RWPE1 (cell line): ENCODE data around the gene TKT.
"Not testable (repeated sequence)": the region's sequence is repeated elsewhere in the genome, so short reads cannot be mapped to it uniquely, and the experiment has no call there.

Experiments used
- CTCF ChIA-PET: fragments of 350-600 bp; sonication (Branson Sonifier 250); formaldehyde crosslinking; extraction: SDS; loops from one replicate; lab custom pipeline; 2021; lab: Yijun Ruan, JAX
- POLR2A ChIA-PET: fragments of 400-600 bp; formaldehyde crosslinking; extraction: SDS; loops from one replicate; lab custom pipeline; 2020; ENCODE audit warnings: antibody characterized with exemption; ENCODE audit not compliant: low non-redundant PET; lab: Yijun Ruan, JAX
- DNase-seq: peaks from one replicate; pipeline ENCODE4 v3.0.0; 2012; ENCODE audit warnings: low spot score
- H3K27ac ChIP-seq: fragments of 450-650 bp; 2 replicates; pipeline ENCODE4 v1.5.1; 2017
- CTCF ChIP-seq: fragments of 450-650 bp; conservative IDR thresholded peaks from 2 replicates; pipeline ENCODE4 v1.5.1; 2017; ENCODE audit warnings: low read depth, mild to moderate bottlenecking

The TKT gene

DNA sequence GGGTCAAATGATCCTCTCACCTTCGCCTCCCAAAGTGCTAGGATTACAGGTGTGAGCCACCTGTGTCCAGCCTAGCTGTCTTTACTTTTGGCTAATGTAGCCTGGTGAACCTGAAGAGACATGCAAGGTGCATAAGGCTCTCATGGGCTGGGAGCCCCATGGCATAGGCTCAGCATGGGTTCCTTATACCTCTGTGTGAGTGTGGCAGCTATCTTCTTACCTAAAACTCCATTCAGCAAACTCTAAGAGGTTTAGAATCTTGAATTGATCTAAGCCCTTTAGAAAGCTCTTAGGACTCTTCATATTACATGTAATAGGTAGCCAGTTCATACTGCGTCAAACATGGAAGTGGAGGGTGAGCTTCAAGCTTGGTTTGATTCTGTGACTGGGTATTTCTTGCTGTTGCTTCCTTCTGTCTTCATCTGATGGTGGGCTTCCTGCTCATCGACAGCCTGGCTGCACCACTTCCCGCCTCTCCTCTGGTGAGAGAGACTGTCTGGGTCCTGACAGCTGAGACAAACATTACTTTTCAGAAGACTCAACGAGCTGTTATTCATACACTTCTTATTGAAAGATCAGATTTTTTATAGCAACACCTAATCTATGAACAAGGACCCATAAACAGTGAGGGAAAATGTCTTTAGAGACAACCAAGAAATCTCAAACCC, 19.2 kb upstream of the TKT start:
- ChIA-PET POLR2A (interaction anchor here (0.5 kb wide), 1 partner anchor 38 kb away, joined by 5 read pairs; no protein-coding TSS in a partner anchor), CTCF (no interaction called here)
- DNase-seq: no peak
- no peak for TF ChIP-seq CTCF
- no peak overlapping the region for H3K27ac ChIP-seq

DNA sequence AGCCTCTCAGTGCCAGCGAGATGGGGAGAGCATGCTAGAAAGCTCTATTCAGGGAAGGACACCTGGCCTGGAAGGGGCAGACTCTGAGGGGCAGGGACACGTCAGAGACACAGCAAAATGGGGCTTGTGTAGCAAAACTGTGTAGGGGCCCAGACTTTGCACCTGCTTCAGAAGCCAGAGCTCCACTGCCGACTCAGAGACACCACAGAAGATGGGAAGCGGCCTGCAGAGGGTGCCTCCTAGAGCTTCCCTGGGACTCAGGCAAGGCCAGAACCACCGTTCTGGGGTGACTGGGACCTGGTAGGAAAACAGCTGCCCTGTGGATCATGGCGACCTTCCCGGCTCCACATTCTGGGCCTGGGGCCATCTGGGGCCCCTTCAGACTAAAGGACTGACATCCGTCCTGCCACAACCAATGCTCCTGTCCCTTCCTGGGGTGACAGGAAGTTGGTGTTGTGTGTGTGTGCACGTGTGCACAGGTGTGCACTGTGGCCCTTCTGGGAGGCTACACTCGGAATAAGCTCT, 17.4 kb upstream of the TKT start:
- ChIA-PET CTCF (no interaction called here), POLR2A (no interaction called here)
- TF ChIP-seq CTCF: no peak
- DNase-seq: no peak
- H3K27ac ChIP-seq: peak overlapping the region; percentile 24; the same call in 1 of the 2 replicates

DNA sequence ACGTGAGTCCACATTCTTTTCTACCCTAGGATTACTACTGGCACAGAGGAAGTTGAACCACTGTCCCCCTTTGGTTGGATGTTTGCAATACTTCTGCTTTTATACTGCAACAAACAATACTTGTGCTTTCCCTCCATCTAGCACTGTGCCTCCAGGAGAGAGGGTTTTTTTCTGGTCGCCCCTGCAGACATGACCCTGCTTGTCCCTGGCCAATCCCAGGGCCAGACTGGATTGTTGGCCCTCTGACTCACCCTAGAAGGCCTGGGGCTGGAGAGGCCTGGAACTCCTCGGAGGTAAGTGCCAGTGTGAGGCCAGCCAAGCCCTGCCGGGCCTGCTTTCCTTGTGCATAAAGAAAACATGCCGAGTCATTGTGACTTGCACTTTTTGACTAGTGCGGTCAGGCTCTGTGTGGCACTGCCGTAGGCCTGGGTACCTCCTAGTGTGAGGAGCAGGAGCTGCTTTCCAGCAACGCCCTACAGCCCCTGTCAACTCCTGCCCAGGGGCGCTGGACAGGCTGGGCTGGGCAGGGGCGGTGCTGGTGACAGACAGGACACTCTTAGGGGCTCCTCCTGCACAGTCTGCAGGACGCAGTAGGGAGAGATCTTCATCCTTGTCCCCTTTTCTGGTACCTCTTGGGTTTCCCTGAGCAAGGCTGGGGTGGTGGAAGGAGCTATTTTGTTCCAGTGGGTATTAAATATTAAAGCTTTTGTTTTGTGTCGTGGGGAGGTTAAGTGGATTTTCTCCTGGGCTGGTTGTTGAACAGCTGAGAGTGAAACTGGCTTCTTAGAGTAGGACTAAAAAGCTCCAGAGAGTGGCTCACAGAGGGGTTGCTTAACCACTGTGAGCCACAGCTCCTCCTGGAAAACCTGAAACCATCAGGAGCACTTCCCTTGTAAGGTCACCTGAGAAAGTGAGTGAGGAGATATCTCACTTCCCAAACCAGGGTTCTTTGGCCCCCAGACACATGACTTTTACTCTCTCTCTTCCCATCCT, 14.4 kb upstream of the TKT start:
- peak; percentile 97 for DNase-seq
- ChIA-PET POLR2A (no interaction called here), CTCF (interaction anchor here (0.6 to 0.7 kb wide), 3 partner anchors 10 to 156 kb away, joined by 3 read pairs; no protein-coding TSS in a partner anchor)
- TF ChIP-seq CTCF: no peak
- H3K27ac ChIP-seq: peak overlapping the region; percentile 97

- peak overlapping the region; percentile 97 for H3K27ac ChIP-seq
- DNase-seq, CTCF ChIA-PET, POLR2A ChIA-PET: not testable (repeated sequence)
These were observed 13.4 kb upstream of the TKT start for GRCh38 chr3:53269193-53269592.

GRCh38 chr3:53267766-53268165, 11.9 kb upstream of the TKT start:
- no peak for DNase-seq
- H3K27ac ChIP-seq: peak overlapping the region; percentile 62
- no peak for TF ChIP-seq CTCF
- POLR2A ChIA-PET: no interaction called here
- CTCF ChIA-PET: no interaction called here

- ChIA-PET POLR2A (no interaction called here), CTCF (no interaction called here)
- no peak for DNase-seq
- peak overlapping the region; percentile 93 for H3K27ac ChIP-seq
- TF ChIP-seq CTCF: no peak
These were observed 8.9 kb upstream of the TKT start for GRCh38 chr3:53264718-53265117.
